Choroid plexus epithelial cell (primary cell): ENCODE results near the gene F3.

Experiments used
- DNase-seq: peaks from one replicate; pipeline ENCODE4 v3.0.0-alpha.2; 2010; ENCODE audit warnings: low read depth
- H3K4me3 ChIP-seq: 2 replicates; pipeline ENCODE4 v1.5.1; 2011; ENCODE audit warnings: low read depth, mild to moderate bottlenecking, control low read depth, low read length, moderate library complexity
- CTCF ChIP-seq: conservative IDR thresholded peaks from 2 replicates; pipeline ENCODE4 v1.5.1; 2011; ENCODE audit warnings: low read depth, mild to moderate bottlenecking, control low read depth, inconsistent platforms, low read length, moderate library complexity

F3 gene

GRCh38 chr1:94550800-94551241 lies 9.3 kb upstream of the F3 start:
- no peak for TF ChIP-seq CTCF
- peak; percentile 47 for DNase-seq

GRCh38 chr1:94550396-94550795 lies 8.8 kb upstream of the F3 start:
- TF ChIP-seq CTCF = no peak
- no peak for DNase-seq

More at GRCh38 chr1:94550800-94551241, 9.3 kb upstream of the F3 start:
- H3K4me3 ChIP-seq = no peak overlapping the region

GRCh38 chr1:94549706-94550105 lies 8.1 kb upstream of the F3 start:
- no peak for DNase-seq
- no peak for TF ChIP-seq CTCF
- no peak overlapping the region for H3K4me3 ChIP-seq

More at GRCh38 chr1:94550396-94550795, 8.8 kb upstream of the F3 start:
- H3K4me3 ChIP-seq = no peak overlapping the region

GRCh38 chr1:94544706-94545490 lies 3.3 kb upstream of the F3 start:
- DNase-seq = peak; percentile 79
- peak; percentile 41 for TF ChIP-seq CTCF
- H3K4me3 ChIP-seq = no peak overlapping the region

GRCh38 chr1:94543893-94544635 lies 2.5 kb upstream of the F3 start:
- no peak for TF ChIP-seq CTCF
- no peak overlapping the region for H3K4me3 ChIP-seq
- peak; percentile 91 for DNase-seq

GRCh38 chr1:94543001-94543400 lies 1.4 kb upstream of the F3 start:
- DNase-seq = no peak
- TF ChIP-seq CTCF = no peak
- H3K4me3 ChIP-seq = peak overlapping the region; percentile 9
